Neural progenitor cell (in vitro differentiated cells): ENCODE results near the gene KRT77. TPM values are rescaled to one million over a fixed set of nuclear protein-coding genes. Genes with fewer than 3 reads are reported as not detected.

ENCODE experiments used
- DNase-seq: peaks from one replicate; pipeline ENCODE4 v3.0.0-alpha.2; 2016; ENCODE audit warnings: low spot score
- H2AFZ ChIP-seq: fragments of 200-600 bp; sonication (generic); replicated peaks from 2 replicates; pipeline ENCODE4 v1.6.1; 2016; ENCODE audit warnings: antibody characterized with exemption
- H3F3A ChIP-seq: fragments of 200-600 bp; sonication (generic); 2 replicates; pipeline ENCODE4 v1.6.1; 2016; ENCODE audit warnings: antibody characterized with exemption, low read depth
- H3K27ac ChIP-seq: fragments of 200-600 bp; sonication (generic); 2 replicates; pipeline ENCODE4 v1.5.1; 2016; ENCODE audit warnings: mild to moderate bottlenecking
- H3K27me3 ChIP-seq: fragments of 200-600 bp; sonication (generic); 2 replicates; pipeline ENCODE4 v1.6.1; 2016; ENCODE audit warnings: mild to moderate bottlenecking, moderate library complexity
- H3K36me3 ChIP-seq: fragments of 200-600 bp; sonication (generic); 2 replicates; pipeline ENCODE4 v1.5.1; 2016
- H3K4me1 ChIP-seq: fragments of 200-600 bp; sonication (generic); 2 replicates; pipeline ENCODE4 v1.6.1; 2016; ENCODE audit warnings: mixed run types
- H3K4me2 ChIP-seq: fragments of 200-600 bp; sonication (generic); 2 replicates; pipeline ENCODE4 v1.6.1; 2016
- H3K4me3 ChIP-seq: fragments of 200-600 bp; sonication (generic); 2 replicates; pipeline ENCODE4 v1.5.1; 2016
- H3K79me2 ChIP-seq: fragments of 200-600 bp; sonication (generic); 2 replicates; pipeline ENCODE4 v1.6.1; 2016; ENCODE audit warnings: low read depth
- H3K9ac ChIP-seq: fragments of 200-600 bp; sonication (generic); 2 replicates; pipeline ENCODE4 v1.6.1; 2016
- H3K9me3 ChIP-seq: fragments of 200-600 bp; sonication (generic); 2 replicates; pipeline ENCODE4 v1.5.1; 2016; ENCODE audit warnings: low read depth
- H4K20me1 ChIP-seq: fragments of 200-600 bp; sonication (generic); 2 replicates; pipeline ENCODE4 v1.6.1; 2016; ENCODE audit warnings: low read depth
- H3K27ac Mint-ChIP-seq: 3 replicates; pipeline ENCODE4 v1.8.0; 2021; ENCODE audit warnings: mixed read lengths
- H3K27me3 Mint-ChIP-seq: 2 replicates; pipeline ENCODE4 v1.8.0; 2022; ENCODE audit warnings: low read depth, mild to moderate bottlenecking, inconsistent platforms, moderate library complexity, mixed read lengths; ENCODE audit not compliant: insufficient read depth
- H3K36me3 Mint-ChIP-seq: 3 replicates; pipeline ENCODE4 v1.8.0; 2021; ENCODE audit warnings: mixed read lengths
- H3K4me1 Mint-ChIP-seq: 3 replicates; pipeline ENCODE4 v1.8.0; 2021; ENCODE audit warnings: mixed read lengths
- H3K4me3 Mint-ChIP-seq: 3 replicates; pipeline ENCODE4 v1.8.0; 2021; ENCODE audit warnings: mild to moderate bottlenecking, moderate library complexity, mixed read lengths
- H3K9me3 Mint-ChIP-seq: 3 replicates; pipeline ENCODE4 v1.8.0; 2020; ENCODE audit warnings: mixed read lengths
- CTCF ChIP-seq: fragments of 200-600 bp; sonication (generic); IDR thresholded peaks from 2 replicates; pipeline ENCODE4 v1.5.1; 2017; ENCODE audit warnings: antibody characterized with exemption, mild to moderate bottlenecking
- EZH2 ChIP-seq: fragments of 200-600 bp; sonication (generic); IDR thresholded peaks from 2 replicates; pipeline ENCODE4 v1.6.1; 2017; ENCODE audit warnings: antibody characterized with exemption, mild to moderate bottlenecking, moderate library complexity
- EZH2phosphoT487 ChIP-seq: fragments of 200-600 bp; sonication (generic); IDR thresholded peaks from 2 replicates; pipeline ENCODE4 v1.6.1; 2017; ENCODE audit warnings: antibody characterized with exemption
- total RNA-seq: library from RNA; depleted of rRNA; stranded (reverse); fragments of >200 nt; gene quantifications from 2 replicates; pipeline ENCODE4 v1.2.3, GENCODE V29; 2015; ENCODE audit warnings: low replicate concordance

KRT77 gene
- total RNA-seq, 1 donor from 2014 or later: 0.47 TPM

- H4K20me1 ChIP-seq: no peaks in the 10 kb centered on the region
- H3K4me3 ChIP-seq: no peak overlapping the region
- no peak for DNase-seq
- H3K9me3 ChIP-seq: no peaks in the 10 kb centered on the region
- no peaks in the 10 kb centered on the region for H3K4me1 Mint-ChIP-seq
- H3K4me2 ChIP-seq: no peak overlapping the region
- no peak overlapping the region for H3K9ac ChIP-seq
- H3K4me3 Mint-ChIP-seq: no peak overlapping the region
- H3K36me3 ChIP-seq: no peaks in the 10 kb centered on the region
- no peaks in the 10 kb centered on the region for H3K9me3 Mint-ChIP-seq
- H3K27ac ChIP-seq: no peak overlapping the region
- H3F3A ChIP-seq: no peaks in the 10 kb centered on the region
- H3K36me3 Mint-ChIP-seq: no peaks in the 10 kb centered on the region
- no peaks in the 10 kb centered on the region for H3K4me1 ChIP-seq
- H3K27me3 Mint-ChIP-seq: peaks cover 15% of the 10 kb centered on the region
- H3K27ac Mint-ChIP-seq: no peak overlapping the region
- H3K79me2 ChIP-seq: no peaks in the 10 kb centered on the region
- H2AFZ ChIP-seq: no peak overlapping the region
- H3K27me3 ChIP-seq: peaks cover 54% of the 10 kb centered on the region
- TF ChIP-seq EZH2phosphoT487: no peak
- TF ChIP-seq EZH2: no peak
- no peak for TF ChIP-seq CTCF
Measured at GRCh38 chr12:52727037-52727436, 23.7 kb upstream of the KRT77 start.

- Histone ChIP-seq H3K36me3 (no peaks in the 10 kb centered on the region), H3K4me3 (no peak overlapping the region), H3K27ac (no peak overlapping the region), H2AFZ (no peak overlapping the region), H3K79me2 (no peaks in the 10 kb centered on the region), H4K20me1 (no peaks in the 10 kb centered on the region), H3F3A (no peaks in the 10 kb centered on the region), H3K9me3 (no peaks in the 10 kb centered on the region), H3K4me2 (no peak overlapping the region), H3K4me1 (no peaks in the 10 kb centered on the region), H3K27me3 (peaks cover 49% of the 10 kb centered on the region), H3K9ac (no peak overlapping the region)
- no peak for DNase-seq
- H3K4me3 Mint-ChIP-seq: no peak overlapping the region
- TF ChIP-seq EZH2phosphoT487 (no peak), EZH2 (no peak), CTCF (no peak)
- H3K36me3 Mint-ChIP-seq: no peaks in the 10 kb centered on the region
- peaks cover 15% of the 10 kb centered on the region for H3K27me3 Mint-ChIP-seq
- H3K27ac Mint-ChIP-seq: no peak overlapping the region
- no peaks in the 10 kb centered on the region for H3K4me1 Mint-ChIP-seq
- H3K9me3 Mint-ChIP-seq: no peaks in the 10 kb centered on the region
Measured at GRCh38 chr12:52726451-52726850, 23.1 kb upstream of the KRT77 start.

GRCh38 chr12:52724384-52724783 is 21.1 kb upstream of the KRT77 start:
- H3F3A ChIP-seq: no peaks in the 10 kb centered on the region
- H4K20me1 ChIP-seq: no peaks in the 10 kb centered on the region
- H3K4me1 ChIP-seq: no peaks in the 10 kb centered on the region
- Mint-ChIP-seq H3K9me3 (no peaks in the 10 kb centered on the region), H3K27ac (no peak overlapping the region), H3K4me1 (no peaks in the 10 kb centered on the region), H3K27me3 (peaks cover 13% of the 10 kb centered on the region), H3K36me3 (no peaks in the 10 kb centered on the region), H3K4me3 (no peak overlapping the region)
- H3K36me3 ChIP-seq: no peaks in the 10 kb centered on the region
- no peak overlapping the region for H3K4me2 ChIP-seq
- no peak overlapping the region for H3K9ac ChIP-seq
- H2AFZ ChIP-seq: no peak overlapping the region
- no peaks in the 10 kb centered on the region for H3K79me2 ChIP-seq
- H3K27ac ChIP-seq: no peak overlapping the region
- H3K4me3 ChIP-seq: no peak overlapping the region
- no peaks in the 10 kb centered on the region for H3K9me3 ChIP-seq
- TF ChIP-seq EZH2 (no peak), EZH2phosphoT487 (no peak), CTCF (no peak)
- DNase-seq: no peak
- peaks cover 28% of the 10 kb centered on the region for H3K27me3 ChIP-seq
